Astrocyte of the cerebellum (primary cell): ENCODE data around the gene SCO2.

Source experiments
- DNase-seq: peaks from one replicate; pipeline ENCODE4 v3.0.0-alpha.2; 2011; ENCODE audit warnings: low read depth
- H3K4me3 ChIP-seq: 2 replicates; pipeline ENCODE4 v1.5.1; 2011; ENCODE audit warnings: mild to moderate bottlenecking, low read depth, low read length, moderate library complexity
- in situ Hi-C: cut with HindIII; loops from 2 replicates; pipeline ENCODE4 v1.10.0; 2017; ENCODE audit warnings: low sequenced_read_pairs
- TF ChIP-seq, protein P1 (sequence below): IDR thresholded peaks from 2 replicates; pipeline ENCODE4 v1.5.1; 2012; ENCODE audit warnings: low read length, low read depth, moderate library complexity, mild to moderate bottlenecking; ENCODE audit errors: missing control alignments

Gene SCO2, protein sequence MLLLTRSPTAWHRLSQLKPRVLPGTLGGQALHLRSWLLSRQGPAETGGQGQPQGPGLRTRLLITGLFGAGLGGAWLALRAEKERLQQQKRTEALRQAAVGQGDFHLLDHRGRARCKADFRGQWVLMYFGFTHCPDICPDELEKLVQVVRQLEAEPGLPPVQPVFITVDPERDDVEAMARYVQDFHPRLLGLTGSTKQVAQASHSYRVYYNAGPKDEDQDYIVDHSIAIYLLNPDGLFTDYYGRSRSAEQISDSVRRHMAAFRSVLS

GRCh38 chr22:50525104-50525857 lies at the start of gene SCO2:
TSS of gene SCO2 (minus strand) at chr22:50525598. CDS start at chr22:50524411, 1,187 bp downstream.
- in situ Hi-C loops: no loop called here
- peak within 1 kb of the TSS; percentile 65 for H3K4me3 ChIP-seq
- TF ChIP-seq, protein P1, sequence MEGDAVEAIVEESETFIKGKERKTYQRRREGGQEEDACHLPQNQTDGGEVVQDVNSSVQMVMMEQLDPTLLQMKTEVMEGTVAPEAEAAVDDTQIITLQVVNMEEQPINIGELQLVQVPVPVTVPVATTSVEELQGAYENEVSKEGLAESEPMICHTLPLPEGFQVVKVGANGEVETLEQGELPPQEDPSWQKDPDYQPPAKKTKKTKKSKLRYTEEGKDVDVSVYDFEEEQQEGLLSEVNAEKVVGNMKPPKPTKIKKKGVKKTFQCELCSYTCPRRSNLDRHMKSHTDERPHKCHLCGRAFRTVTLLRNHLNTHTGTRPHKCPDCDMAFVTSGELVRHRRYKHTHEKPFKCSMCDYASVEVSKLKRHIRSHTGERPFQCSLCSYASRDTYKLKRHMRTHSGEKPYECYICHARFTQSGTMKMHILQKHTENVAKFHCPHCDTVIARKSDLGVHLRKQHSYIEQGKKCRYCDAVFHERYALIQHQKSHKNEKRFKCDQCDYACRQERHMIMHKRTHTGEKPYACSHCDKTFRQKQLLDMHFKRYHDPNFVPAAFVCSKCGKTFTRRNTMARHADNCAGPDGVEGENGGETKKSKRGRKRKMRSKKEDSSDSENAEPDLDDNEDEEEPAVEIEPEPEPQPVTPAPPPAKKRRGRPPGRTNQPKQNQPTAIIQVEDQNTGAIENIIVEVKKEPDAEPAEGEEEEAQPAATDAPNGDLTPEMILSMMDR: peak; percentile 60
- peak; percentile 91 for DNase-seq

DNA sequence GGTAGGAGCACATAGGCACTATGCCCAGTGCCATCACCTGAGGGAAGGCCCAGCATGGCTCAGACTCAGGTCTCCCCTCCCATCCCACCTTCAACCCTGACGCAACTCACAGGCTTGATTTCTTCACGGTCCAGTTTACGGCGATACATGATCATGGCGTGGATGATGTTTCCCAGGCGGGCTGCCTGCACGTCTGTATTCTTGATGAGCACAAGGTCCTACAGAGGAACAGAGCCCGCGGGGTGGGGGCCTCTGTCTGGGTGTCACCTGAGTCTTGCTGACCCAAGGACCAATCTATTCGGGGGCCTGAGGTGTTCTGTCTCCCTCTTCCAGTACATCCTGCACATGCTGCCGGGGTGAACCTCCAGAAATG lies 49.0 kb upstream of the SCO2 start:
- in situ Hi-C loops: no loop called here
- DNase-seq: no peak
- TF ChIP-seq, protein P1: no peak
- no peak overlapping the region for H3K4me3 ChIP-seq

GRCh38 chr22:50573491-50574382 lies 48.3 kb upstream of the SCO2 start:
- in situ Hi-C loops: no loop called here
- DNase-seq: no peak
- no peak overlapping the region for H3K4me3 ChIP-seq
- TF ChIP-seq, protein P1: no peak

DNA sequence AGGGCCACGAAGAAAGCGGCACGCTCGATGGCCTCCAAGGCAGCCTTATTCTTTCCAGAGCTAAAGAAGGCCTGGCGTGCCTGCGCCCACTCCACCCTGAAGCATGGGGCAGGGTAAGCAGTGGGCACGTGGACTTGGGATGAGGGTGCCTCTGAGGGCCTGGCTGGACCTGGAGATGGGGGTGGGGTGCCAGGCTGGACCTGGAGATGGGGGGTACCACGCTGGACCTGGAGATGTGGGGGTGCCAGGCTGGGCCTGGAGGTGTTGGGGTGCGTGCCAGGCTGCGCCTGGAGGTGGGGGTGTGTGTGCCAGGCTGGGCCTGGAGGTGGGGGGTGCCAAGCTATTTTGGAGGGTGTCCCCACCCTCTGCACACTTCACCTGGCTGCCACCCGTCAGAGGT lies 47.6 kb upstream of the SCO2 start:
- TF ChIP-seq, protein P1: no peak
- in situ Hi-C loops: no loop called here
- no peak overlapping the region for H3K4me3 ChIP-seq
- no peak for DNase-seq

DNA sequence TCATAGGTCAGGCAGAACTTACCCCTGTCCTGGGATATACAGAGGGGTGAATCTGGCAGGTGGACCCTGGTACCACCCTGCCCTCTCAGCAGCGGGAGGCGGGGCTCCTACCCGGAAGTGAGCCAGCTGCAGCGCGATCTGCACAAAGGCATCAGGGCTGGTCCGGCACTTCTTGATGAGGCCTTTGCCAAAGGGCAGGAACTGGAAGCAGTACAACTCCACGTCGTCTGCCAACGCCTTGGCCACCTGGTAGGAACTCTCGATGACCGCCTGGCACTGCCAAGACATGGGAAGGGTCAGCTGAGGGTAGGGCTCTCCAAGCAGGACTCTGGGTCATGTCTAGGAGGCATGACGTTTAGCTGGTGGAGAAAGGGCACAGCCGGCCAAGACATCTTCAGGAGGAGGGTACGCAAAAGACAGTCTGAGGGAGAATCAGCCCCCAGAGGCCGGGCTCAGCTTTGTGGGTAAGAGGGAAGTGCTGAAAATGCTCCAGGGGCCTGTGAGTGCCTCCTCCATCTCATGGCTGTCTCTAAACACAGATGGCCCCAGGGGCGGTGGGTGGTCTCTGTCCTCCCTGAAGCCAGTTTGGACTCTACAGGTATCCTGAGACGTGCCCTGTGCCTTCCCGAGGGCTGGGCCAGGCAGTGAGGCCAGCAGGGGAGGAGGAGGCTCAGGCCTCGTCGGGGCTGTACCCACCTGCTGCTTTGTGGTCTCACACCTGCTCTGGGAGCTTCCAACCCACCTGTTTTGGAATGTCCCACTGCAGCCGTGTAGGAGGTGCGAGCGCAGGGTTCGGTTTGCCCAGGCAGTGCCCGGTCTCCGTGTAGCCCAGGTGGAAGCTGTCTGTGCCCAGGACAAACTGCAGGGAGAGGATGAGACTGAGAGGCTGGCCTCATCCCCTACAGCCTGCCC lies 46.1 kb upstream of the SCO2 start:
- H3K4me3 ChIP-seq: no peak overlapping the region
- in situ Hi-C loops: no loop called here
- TF ChIP-seq, protein P1: no peak
- no peak for DNase-seq
